Measurements from ENCODE around the gene FMNL2. TPM values are rescaled to one million over a fixed set of nuclear protein-coding genes. Genes with fewer than 3 reads are reported as not detected.

Gene FMNL2
- total and polyA plus RNA-seq, 10 donors: 8.8 to 59.3 (median 33.5) TPM

DNA sequence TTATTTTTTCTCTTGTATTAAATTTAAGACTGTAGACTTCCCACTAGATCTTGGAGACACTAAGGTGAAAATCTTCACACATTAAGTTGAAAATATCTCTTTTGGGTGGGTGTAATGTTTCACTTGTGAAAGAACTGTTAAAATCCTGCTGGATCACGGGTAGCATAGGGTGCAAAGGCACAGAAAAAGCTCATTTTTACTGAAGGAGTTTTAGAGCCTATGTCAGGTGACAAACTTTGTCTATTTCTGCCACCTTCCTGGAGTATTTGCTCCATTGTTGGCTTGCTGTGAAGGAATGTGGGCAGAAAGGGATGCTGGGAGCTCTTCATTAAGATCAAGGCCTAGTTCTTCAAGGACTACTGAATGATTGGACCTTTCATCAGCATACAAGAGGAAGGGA, 119.4 kb downstream of the FMNL2 start:
- no peaks in the 10 kb centered on the region for H3K36me3 ChIP-seq
- DNase-seq: no peak
- intact Hi-C loops (cut with DNase I; ENCODE audit: low total_unique reads): no loop called here
- no peak overlapping the region for H3K27ac ChIP-seq
- 80 to 94% (median 88%) methylated on average over 1 of the region's 1 CpG for WGBS, 5 donors
- H3K4me3 ChIP-seq: no peak overlapping the region
- no peaks in the 10 kb centered on the region for H3K27me3 ChIP-seq (replicated peaks in 1 of 7)
- no peak for TF ChIP-seq POLR2AphosphoS5 (IDR thresholded peaks at IDR 0.05)
- TF ChIP-seq, protein P1, sequence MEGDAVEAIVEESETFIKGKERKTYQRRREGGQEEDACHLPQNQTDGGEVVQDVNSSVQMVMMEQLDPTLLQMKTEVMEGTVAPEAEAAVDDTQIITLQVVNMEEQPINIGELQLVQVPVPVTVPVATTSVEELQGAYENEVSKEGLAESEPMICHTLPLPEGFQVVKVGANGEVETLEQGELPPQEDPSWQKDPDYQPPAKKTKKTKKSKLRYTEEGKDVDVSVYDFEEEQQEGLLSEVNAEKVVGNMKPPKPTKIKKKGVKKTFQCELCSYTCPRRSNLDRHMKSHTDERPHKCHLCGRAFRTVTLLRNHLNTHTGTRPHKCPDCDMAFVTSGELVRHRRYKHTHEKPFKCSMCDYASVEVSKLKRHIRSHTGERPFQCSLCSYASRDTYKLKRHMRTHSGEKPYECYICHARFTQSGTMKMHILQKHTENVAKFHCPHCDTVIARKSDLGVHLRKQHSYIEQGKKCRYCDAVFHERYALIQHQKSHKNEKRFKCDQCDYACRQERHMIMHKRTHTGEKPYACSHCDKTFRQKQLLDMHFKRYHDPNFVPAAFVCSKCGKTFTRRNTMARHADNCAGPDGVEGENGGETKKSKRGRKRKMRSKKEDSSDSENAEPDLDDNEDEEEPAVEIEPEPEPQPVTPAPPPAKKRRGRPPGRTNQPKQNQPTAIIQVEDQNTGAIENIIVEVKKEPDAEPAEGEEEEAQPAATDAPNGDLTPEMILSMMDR (IDR thresholded peaks at IDR 0.05 in 8 of 11, conservative IDR thresholded peaks at IDR 0.05 in 3 of 11): no peak
- no peak for TF ChIP-seq POLR2A (IDR thresholded peaks at IDR 0.05)
- no peaks in the 10 kb centered on the region for H3K4me1 ChIP-seq
- no peaks in the 10 kb centered on the region for H3K9me3 ChIP-seq

DNA sequence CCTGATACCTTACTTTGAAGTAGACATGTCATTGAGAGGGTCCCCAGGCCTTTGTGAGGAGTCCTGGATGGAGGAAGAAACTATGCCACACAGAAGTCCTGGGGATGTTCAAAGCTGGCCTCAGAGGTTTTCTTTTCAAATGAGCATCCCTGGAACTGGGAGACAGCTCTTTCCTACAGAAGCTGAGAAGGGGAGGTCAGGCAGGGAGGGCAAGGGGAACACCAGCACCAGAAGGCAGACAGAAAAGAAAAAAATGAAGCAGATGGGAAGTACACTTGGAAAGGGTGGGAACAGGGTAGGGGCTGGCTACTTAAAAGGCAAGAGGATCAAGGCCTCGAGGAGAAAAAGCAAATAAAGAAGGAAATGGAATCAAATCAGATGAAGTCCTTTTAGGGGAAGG, 120.0 kb downstream of the FMNL2 start:
- TF ChIP-seq, protein P1 (IDR thresholded peaks at IDR 0.05 in 8 of 11, conservative IDR thresholded peaks at IDR 0.05 in 3 of 11): no peak
- TF ChIP-seq POLR2A (IDR thresholded peaks at IDR 0.05): no peak
- TF ChIP-seq POLR2AphosphoS5 (IDR thresholded peaks at IDR 0.05): no peak
- Histone ChIP-seq H3K4me3 (no peak overlapping the region), H3K9me3 (no peaks in the 10 kb centered on the region), H3K36me3 (no peaks in the 10 kb centered on the region), H3K27me3 (replicated peaks in 1 of 7) (no peaks in the 10 kb centered on the region), H3K4me1 (no peaks in the 10 kb centered on the region), H3K27ac (no peak overlapping the region)
- 41 to 65% (median 58%) methylated on average over 1 of the region's 1 CpG for WGBS, 5 donors
- intact Hi-C loops (cut with DNase I; ENCODE audit: low total_unique reads): no loop called here
- no peak for DNase-seq

DNA sequence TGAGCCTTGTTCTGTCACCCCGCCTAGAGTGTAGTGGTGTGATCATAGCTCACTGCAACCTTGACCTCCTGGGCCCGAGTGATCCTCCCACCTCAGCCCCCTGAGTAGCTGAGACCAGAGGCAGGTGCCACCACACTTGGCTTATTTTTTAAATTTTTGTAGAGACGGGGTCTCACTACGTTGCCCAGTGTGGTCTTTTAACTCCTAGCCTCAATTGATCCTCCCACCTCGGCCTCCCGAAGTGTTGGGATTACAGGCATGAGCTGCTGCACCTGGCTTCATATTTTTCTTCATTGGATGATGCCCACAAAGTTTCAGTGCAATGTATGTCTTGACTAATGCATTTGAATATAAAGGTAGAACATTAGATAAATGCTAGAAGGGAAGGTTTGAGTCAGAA, 120.8 kb downstream of the FMNL2 start:
- Histone ChIP-seq H3K27ac (no peak overlapping the region), H3K36me3 (no peaks in the 10 kb centered on the region), H3K9me3 (no peaks in the 10 kb centered on the region), H3K4me1 (no peaks in the 10 kb centered on the region), H3K27me3 (replicated peaks in 1 of 7) (no peaks in the 10 kb centered on the region), H3K4me3 (no peak overlapping the region)
- 89 to 96% (median 94%) methylated on average over 6 of the region's 6 CpGs for WGBS, 5 donors
- intact Hi-C loops (cut with DNase I; ENCODE audit: low total_unique reads): no loop called here
- TF ChIP-seq POLR2A (IDR thresholded peaks at IDR 0.05) (no peak), POLR2AphosphoS5 (IDR thresholded peaks at IDR 0.05) (no peak)
- TF ChIP-seq, protein P1 (IDR thresholded peaks at IDR 0.05 in 8 of 11, conservative IDR thresholded peaks at IDR 0.05 in 3 of 11): no peak
- DNase-seq: no peak

DNA sequence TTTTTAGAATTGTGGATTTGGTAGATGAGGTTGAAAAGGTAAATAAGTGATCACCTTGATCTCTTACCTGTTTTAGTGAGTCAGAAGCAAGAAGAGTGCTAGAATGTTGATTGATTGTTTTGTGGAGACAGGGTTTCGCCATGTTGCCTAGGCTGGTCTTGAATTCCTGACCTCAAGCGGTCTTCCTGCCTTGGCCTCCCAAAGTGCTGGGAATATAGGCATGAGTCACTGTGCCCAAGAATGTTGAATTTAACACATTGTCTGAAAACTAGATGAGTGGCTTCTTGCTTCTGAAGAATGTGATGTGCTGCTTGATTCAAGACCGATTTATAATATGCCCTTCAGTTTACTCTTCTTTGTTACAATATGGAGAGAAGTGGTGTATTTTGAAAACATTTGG, 121.3 kb downstream of the FMNL2 start:
- intact Hi-C loops (cut with DNase I; ENCODE audit: low total_unique reads): no loop called here
- no peaks in the 10 kb centered on the region for H3K4me1 ChIP-seq

More for the DNA sequence above, 121.3 kb downstream of the FMNL2 start:
- no peak overlapping the region for H3K27ac ChIP-seq
- TF ChIP-seq, protein P1 (IDR thresholded peaks at IDR 0.05 in 8 of 11, conservative IDR thresholded peaks at IDR 0.05 in 3 of 11): no peak
- no peak for TF ChIP-seq POLR2A (IDR thresholded peaks at IDR 0.05)
- no peak for TF ChIP-seq POLR2AphosphoS5 (IDR thresholded peaks at IDR 0.05)
- no peaks in the 10 kb centered on the region for H3K36me3 ChIP-seq
- 93 to 97% (median 93%) methylated on average over 3 of the region's 3 CpGs for WGBS, 5 donors
- no peaks in the 10 kb centered on the region for H3K9me3 ChIP-seq
- H3K27me3 ChIP-seq (replicated peaks in 1 of 7): no peaks in the 10 kb centered on the region
- no peak overlapping the region for H3K4me3 ChIP-seq
- no peak for DNase-seq

All from spleen (tissue), 11 donors.